Tibial nerve (tissue), 4 donors: Measurements from ENCODE around the gene ZNRF1. TPM values are rescaled to one million over a fixed set of nuclear protein-coding genes. Genes with fewer than 3 reads are reported as not detected.

Source experiments
- DNase-seq, 2 donors: peaks; one replicate each; pipeline ENCODE4 v3.0.0-alpha.2; 2019; ENCODE audit warnings: low spot score in 2 of 2
- H3K27ac ChIP-seq, 4 donors: fragments of 200-600 bp; sonication (generic) in 3 of 4; one replicate each; pipeline ENCODE4 v1.5.1; 2017 to 2019; ENCODE audit warnings: mild to moderate bottlenecking in 1 of 4
- H3K27me3 ChIP-seq, 2 donors: fragments of 200-600 bp; sonication (generic) in 1 of 2; one replicate each; pipeline versions ENCODE4 v1.5.1 to v1.6.0; 2017 to 2019
- H3K36me3 ChIP-seq, 3 donors: fragments of 200-600 bp; sonication (generic); one replicate each; pipeline ENCODE4 v1.5.1; 2018 to 2019
- H3K4me1 ChIP-seq, 4 donors: fragments of 200-600 bp; sonication (generic) in 3 of 4; one replicate each; pipeline ENCODE4 v1.5.1; 2017 to 2019
- H3K4me3 ChIP-seq, 4 donors: fragments of 200-600 bp; sonication (generic) in 3 of 4; one replicate each; pipeline ENCODE4 v1.5.1; 2017 to 2019; ENCODE audit warnings: mild to moderate bottlenecking in 1 of 4, moderate library complexity in 1 of 4
- H3K9me3 ChIP-seq, 4 donors: fragments of 200-600 bp; sonication (generic) in 3 of 4; one replicate each; pipeline ENCODE4 v1.5.1; 2017 to 2019
- CTCF ChIP-seq, 5 experiments: fragments of 200-600 bp in 3 of 5; fragments of 450-650 bp in 2 of 5; sonication (generic) in 3 of 5; IDR thresholded peaks; one replicate each; pipeline ENCODE4 v1.5.1; 2016 to 2019; ENCODE audit warnings: antibody characterized with exemption in 5 of 5, mild to moderate bottlenecking in 3 of 5, moderate library complexity in 2 of 5
- EP300 ChIP-seq, 2 donors: sonication (generic); formaldehyde crosslinking; IDR thresholded peaks; one replicate each; pipeline ENCODE4 v1.6.1; 2017; ENCODE audit warnings: antibody characterized with exemption in 2 of 2, mild to moderate bottlenecking in 1 of 2
- POLR2A ChIP-seq, 2 donors: fragments of 450-650 bp; IDR thresholded peaks; one replicate each; pipeline ENCODE4 v1.6.1; 2017; ENCODE audit warnings: antibody characterized with exemption in 2 of 2, mild to moderate bottlenecking in 2 of 2, moderate library complexity in 2 of 2
- WGBS, 2 donors: methylation state at CpG; one replicate each; pipeline ENCODE4 v1.1.5; 2018; 5-methylcytosine and 5-hydroxymethylcytosine counted together
- total RNA-seq, 4 donors: library from RNA; depleted of rRNA; stranded (reverse); fragments of >200 nt; gene quantifications; one replicate each; pipeline ENCODE4 v1.1.0, GENCODE V29; 2016

The ZNRF1 gene
- total RNA-seq, 4 donors from 2014 or later, result 10.3 to 31.4 (median 14.7) TPM

- H3K4me3 ChIP-seq, result no peak overlapping the region
- no peak for DNase-seq
- no peak overlapping the region for H3K27ac ChIP-seq
- H3K27me3 ChIP-seq, result no peaks in the 10 kb centered on the region
- TF ChIP-seq CTCF (IDR thresholded peaks at IDR 0.05), result no peak
- TF ChIP-seq EP300 (IDR thresholded peaks at IDR 0.05), result no peak
- no peak for TF ChIP-seq POLR2A (IDR thresholded peaks at IDR 0.05)
- H3K9me3 ChIP-seq, result no peaks in the 10 kb centered on the region
- 64 to 93% methylated on average over 7 of the region's 7 CpGs for WGBS, 2 donors
- H3K4me1 ChIP-seq, result peaks cover 0 to 28% (median 6%) of the 10 kb centered on the region in 4 donors
- H3K36me3 ChIP-seq, result peaks cover 0 to 9% (median 0%) of the 10 kb centered on the region in 3 donors
These were observed 94.0 kb downstream of the ZNRF1 start for GRCh38 chr16:75092777-75093176.

GRCh38 chr16:75093598-75094540 lies 95.0 kb downstream of the ZNRF1 start:
- no peak for DNase-seq
- H3K4me3 ChIP-seq, result no peak overlapping the region
- peaks cover 0 to 29% (median 3%) of the 10 kb centered on the region in 4 donors for H3K4me1 ChIP-seq
- no peak for TF ChIP-seq CTCF (IDR thresholded peaks at IDR 0.05)
- no peak for TF ChIP-seq POLR2A (IDR thresholded peaks at IDR 0.05)
- no peak for TF ChIP-seq EP300 (IDR thresholded peaks at IDR 0.05)
- H3K36me3 ChIP-seq, result peaks cover 0 to 9% (median 0%) of the 10 kb centered on the region in 3 donors
- no peaks in the 10 kb centered on the region for H3K27me3 ChIP-seq
- no peak overlapping the region for H3K27ac ChIP-seq
- 91% methylated on average over 16 to 23 of the region's 23 CpGs for WGBS, 2 donors
- no peaks in the 10 kb centered on the region for H3K9me3 ChIP-seq

GRCh38 chr16:75095204-75095621 lies 96.4 kb downstream of the ZNRF1 start:
- Histone ChIP-seq H3K27ac (no peak overlapping the region), H3K4me3 (no peak overlapping the region), H3K36me3 (peaks cover 0 to 9% (median 0%) of the 10 kb centered on the region in 3 donors), H3K9me3 (no peaks in the 10 kb centered on the region), H3K4me1 (peaks cover 0 to 42% (median 9%) of the 10 kb centered on the region in 4 donors), H3K27me3 (no peaks in the 10 kb centered on the region)
- DNase-seq, result no peak
- TF ChIP-seq EP300 (IDR thresholded peaks at IDR 0.05) (no peak), POLR2A (IDR thresholded peaks at IDR 0.05) (no peak), CTCF (IDR thresholded peaks at IDR 0.05) (no peak)
- 53 to 65% methylated on average over 14 of the region's 14 CpGs for WGBS, 2 donors

GRCh38 chr16:75096656-75097055 lies 97.8 kb downstream of the ZNRF1 start:
- Histone ChIP-seq H3K27ac (no peak overlapping the region), H3K9me3 (no peaks in the 10 kb centered on the region), H3K27me3 (no peaks in the 10 kb centered on the region), H3K36me3 (peaks cover 0 to 9% (median 0%) of the 10 kb centered on the region in 3 donors), H3K4me3 (no peak overlapping the region), H3K4me1 (peaks cover 0 to 46% (median 10%) of the 10 kb centered on the region in 4 donors)
- no peak for DNase-seq
- TF ChIP-seq EP300 (IDR thresholded peaks at IDR 0.05) (no peak), CTCF (IDR thresholded peaks at IDR 0.05) (no peak), POLR2A (IDR thresholded peaks at IDR 0.05) (no peak)
- WGBS, 2 donors, result 61 to 64% methylated on average over 6 of the region's 6 CpGs

GRCh38 chr16:75097191-75097761 lies 98.5 kb downstream of the ZNRF1 start:
- H3K27me3 ChIP-seq, result no peaks in the 10 kb centered on the region
- peaks cover 0 to 9% (median 0%) of the 10 kb centered on the region in 3 donors for H3K36me3 ChIP-seq
- 88 to 91% methylated on average over 10 of the region's 10 CpGs for WGBS, 2 donors
- H3K9me3 ChIP-seq, result no peaks in the 10 kb centered on the region
- no peak for DNase-seq
- no peak overlapping the region for H3K27ac ChIP-seq
- TF ChIP-seq CTCF (IDR thresholded peaks at IDR 0.05) (no peak), EP300 (IDR thresholded peaks at IDR 0.05) (no peak), POLR2A (IDR thresholded peaks at IDR 0.05) (no peak)
- no peak overlapping the region for H3K4me3 ChIP-seq
- H3K4me1 ChIP-seq, result peaks cover 0 to 46% (median 10%) of the 10 kb centered on the region in 4 donors
